IPS DF 4.7 (cell line): ENCODE results near the gene PTMA.

Source experiments
- DNase-seq: peaks from one replicate; pipeline ENCODE4 v3.0.0-alpha.2; 2013; ENCODE audit warnings: low spot score; ENCODE audit errors: extremely low read depth

The PTMA gene

DNA sequence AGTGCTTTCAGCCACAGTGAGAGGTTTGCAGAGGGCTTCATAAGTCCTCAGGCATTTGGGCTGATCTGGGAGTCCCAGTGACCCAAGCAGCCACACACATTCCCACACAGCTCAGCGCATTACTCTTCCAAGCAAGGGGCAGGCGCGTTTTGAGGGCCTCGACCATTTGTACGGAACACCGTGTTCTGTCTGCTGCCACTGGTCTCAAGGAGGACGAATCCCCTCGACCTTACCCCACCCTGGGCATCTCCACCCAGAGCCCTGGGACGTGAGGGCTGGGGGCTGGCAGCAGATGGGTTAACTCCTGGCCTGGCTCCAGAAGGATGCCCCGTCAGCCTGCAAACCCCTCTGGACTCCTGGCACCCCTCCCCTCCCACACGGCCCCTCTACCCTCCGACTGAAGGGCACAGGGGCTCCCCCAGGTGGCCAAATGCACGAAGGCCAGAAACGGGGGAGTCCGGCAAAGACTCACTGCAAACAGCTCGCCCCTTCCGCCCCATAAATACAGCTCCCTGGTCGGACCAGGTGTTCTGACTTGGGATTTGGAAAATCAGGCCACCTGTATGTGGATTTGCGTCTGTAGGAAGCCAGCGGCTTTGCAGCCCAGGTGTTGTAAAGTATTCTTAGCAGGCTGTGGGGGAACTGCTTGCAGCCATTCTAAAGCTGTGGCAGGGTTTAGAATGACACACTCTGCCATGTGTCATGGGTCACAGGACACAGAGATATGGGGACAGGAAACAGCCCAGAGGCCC is 33.6 kb upstream of the PTMA start:
- no peak for DNase-seq

DNA sequence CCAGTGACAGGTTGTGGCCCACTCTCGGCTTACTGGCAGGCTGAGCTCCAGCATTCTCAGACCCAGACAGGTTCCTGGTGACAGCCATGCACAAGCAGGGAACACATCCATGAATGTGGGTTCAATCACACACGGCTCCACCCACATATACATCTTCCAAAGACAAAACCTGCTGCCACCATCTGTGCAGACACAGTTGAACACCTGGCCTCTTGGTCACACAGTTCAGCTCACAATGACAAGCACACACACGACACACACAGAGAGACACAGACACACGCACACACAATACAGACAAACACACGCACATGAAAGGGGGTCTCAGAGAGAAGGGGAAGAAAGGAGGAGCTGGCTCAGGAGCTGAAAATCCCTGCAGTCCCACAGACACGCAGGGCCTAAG is 32.1 kb upstream of the PTMA start:
- no peak for DNase-seq

DNA sequence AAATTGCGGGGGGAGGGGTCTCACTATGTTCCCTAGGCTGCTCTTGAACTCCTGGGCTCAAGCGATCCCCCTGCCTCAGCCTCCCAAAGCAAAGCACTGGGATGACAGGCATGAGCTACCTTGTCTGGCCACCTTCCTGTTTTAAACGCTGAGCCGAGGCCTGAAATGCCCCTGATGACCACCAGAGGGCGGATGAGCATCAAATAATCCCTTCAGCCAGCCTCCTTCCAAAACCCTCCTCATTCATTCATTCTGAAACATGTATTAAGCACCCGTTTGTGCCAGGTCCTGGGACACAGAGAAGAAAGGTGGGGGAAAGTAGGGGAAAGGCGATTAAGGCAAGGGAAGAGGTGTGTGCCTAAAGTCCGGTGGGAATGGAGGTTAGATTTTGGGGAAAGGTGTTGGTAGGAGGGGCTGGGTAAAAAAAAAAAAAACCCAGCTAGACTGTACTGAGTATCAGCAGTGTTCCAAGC is 30.7 kb upstream of the PTMA start:
- no peak for DNase-seq

DNA sequence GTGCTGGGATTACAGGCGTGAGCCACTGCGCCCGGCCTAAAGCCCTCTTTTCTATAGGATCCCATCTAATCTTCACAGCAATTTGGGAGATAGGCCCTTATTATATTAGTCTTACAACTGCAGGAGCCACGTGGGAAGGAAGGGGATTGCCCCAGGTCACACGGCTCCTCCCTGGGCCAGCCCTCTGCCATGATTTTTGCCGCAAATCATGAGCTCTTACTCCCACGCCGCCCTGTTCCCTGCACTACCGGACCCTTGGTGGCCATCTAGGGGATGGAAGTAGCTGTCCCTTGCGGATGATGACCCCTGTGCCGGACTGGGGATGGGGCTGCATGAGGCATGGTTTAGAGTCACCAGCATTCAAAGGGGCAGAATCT is 28.4 kb upstream of the PTMA start:
- no peak for DNase-seq

DNA sequence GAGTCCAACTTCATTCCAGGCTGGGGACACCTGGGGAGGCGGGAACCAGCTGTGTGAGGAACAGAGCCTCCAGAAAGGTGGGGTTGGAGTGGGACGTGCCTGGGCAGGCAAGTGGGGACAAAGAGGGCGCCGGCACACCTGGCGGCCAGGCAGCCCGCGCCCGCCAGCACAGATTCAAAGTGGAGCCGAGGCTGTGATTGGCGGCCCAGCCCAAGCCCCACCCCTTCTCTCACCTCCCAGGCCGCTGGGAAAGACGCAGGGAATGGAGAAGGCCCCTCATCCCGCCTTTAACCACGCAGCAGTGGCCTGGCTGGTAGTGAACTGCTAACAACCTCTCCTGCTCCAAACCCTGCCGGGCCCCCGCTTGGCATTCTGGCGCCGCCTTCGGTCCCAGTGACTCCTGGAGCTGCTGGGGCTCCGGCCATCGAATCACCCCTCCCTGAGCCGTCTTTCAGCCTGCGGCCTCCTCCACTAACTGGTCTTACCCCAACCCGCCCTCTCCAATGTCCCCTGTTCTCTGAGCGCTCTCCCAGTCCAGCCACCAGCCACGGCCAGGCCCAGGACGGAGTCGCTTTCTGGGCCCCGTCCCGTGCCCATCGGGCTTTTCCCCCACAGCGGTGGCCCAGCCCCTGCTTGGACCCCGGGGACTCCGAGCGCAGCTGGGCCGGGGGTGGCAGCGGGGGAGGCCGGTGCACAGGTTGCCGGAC is 27.9 kb upstream of the PTMA start:
- DNase-seq = no peak

DNA sequence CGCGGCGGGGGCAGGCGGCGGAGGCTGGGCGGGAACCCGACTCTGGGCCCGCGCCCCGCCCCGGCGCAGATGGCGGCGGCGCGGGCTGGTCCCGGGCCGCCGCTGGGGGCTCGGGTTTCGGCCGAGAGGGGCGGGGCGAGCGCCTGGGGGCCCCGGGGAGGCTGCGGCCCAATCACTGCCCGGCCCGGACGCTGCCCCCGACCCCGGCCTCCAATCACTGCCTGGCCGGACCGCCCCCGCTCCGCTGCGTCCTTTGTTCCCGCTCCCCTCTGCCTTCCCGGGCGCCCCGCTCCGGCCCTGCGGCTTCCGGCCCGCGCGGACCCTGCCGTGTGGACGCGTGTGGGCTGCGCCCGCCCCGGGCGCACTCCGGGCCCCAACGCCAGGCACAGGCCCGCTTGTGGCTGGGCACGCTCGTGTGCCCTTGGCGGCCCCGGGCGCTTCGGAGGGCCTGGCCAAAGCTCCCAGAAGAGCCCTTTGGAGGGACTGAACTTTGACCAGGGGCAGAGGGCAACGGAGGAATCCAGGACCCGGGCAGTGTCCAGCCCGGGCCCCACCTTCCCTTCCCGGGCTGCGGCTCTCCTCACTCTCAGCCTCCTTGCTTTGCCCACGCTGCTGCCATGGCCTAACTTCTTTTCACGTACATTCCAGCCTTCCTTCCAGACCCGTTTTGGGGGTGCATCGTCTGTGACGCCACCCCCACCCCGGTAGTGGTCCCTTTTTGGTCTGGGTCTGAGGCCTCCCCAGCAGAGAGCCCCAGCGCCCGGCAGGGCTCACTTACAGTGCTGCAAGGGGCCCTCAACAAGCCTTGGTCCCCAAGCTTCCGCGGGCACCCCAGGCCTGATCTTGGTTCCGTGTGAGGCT is 27.1 kb upstream of the PTMA start:
- DNase-seq = no peak

DNA sequence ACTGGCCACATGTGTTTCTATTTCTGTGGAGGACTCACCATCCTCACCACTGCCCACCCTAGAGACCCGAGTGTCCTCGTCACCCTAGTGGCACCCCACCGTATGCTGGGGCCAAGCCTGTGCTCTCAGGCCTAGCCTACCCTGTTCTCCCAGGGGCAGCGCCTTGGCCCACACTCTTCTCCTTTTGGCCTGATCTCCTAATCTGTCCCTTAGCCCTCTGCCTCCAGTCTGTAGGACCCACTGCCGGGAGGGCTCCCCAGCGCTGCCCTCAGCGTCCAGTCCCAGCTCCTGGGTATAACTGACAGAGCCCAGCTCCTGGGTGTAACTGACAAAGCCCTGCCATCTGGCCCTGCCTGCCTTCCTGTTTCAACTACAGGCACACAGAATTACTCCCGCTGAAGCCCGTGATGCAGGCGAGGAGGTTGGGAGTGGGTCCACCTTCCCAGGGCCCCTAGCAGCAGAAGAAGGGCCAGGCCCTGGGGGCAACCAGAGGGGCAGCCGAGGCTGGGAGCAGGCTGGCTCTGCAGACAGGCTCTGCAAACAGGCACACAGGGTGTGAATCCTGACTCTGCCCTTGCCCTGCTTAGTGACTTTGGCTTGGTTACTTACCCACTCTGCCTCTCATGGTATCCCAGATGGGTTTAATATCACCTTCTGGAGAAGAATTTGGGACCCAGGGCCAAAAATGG is 25.6 kb upstream of the PTMA start:
- no peak for DNase-seq

DNA sequence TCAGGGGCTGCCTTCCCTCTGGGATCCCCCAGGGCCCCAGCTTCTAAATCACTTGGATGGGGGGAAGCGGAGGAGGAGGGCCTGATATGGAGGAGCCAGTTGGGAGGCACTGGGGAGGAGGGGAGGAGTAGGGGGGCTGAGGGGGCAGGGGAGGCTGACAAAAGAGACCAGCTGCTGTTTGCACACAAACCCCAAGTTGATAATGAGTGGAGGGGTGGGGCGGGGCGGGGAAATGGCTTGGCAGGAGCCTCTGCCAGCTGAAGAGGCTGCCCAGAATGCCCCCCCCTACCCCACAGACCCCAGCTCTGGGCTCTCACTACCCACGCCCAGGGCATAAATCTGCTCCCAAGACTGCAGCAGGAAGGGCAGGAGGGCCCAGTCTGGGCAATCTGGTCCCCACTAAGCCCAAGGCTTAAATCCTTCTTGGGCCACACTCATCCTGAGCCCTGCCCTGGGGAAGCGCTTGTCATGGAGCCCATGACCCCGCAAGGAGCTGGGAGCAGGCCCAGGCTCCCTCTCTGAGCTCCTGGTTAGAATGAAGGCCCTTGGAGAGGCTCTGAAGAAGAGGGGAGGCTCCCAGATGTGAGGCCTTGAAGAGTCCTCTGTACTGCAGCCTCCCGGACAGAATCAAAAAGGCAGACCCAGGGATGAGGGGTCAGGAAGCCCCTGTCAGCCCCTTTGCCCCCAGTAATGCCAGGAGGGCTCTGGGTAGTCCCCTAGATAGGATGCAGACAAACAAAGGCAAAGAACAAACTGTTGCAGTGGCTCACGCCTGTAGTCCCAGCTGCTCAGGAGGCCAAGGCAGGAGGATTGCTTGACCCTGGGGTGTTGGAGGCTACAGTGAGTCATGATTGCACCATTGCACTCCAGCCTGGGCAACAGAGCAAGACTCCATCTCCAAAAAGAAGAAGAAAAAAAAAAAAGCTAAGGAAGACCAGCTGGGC is 24.8 kb upstream of the PTMA start:
- DNase-seq = no peak

DNA sequence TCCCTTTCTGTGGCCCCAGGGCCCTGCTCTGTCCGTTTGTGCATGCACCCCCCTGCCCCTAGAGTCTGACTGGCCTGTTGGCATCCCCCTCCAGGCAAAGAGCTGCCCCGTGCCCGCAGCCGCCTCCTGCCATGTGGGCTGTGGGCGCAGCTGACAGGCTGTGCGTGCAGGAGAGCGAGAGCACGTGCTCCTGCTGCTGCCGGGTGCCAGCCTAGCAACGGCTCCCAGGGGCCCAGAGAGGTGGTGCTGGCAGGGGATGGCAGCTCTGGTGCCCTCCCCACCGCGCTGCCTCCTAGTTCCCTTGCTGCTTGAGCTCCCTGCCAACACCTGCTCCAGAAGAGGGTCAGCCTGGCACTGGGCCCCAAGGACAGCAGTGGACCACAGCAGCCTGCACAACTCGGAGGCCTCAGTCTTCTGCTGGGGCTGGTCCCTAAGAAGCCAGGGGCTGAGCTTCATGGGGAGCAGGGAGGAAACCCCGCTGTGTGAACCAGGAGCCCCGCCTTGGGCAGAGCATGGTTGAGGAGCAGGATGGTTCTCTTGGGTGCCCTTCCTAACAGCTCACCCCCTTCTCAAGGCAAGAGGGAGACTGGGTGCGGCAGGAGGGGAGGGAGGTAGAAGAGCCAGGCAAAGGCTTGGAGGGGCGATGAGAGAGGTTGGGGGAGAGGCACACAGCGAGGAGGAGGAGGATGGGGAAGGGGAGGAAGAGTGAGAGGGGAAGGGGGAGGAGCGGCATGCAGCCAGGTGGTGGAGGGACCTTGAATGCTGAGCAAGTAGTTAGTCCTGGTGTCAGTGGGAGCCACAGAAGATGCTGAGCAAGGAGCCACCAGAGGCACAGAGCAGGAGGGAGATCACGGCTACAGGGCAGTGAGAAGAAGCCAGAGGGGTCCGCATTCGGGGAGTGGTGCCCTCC is 23.8 kb upstream of the PTMA start:
- DNase-seq = no peak

DNA sequence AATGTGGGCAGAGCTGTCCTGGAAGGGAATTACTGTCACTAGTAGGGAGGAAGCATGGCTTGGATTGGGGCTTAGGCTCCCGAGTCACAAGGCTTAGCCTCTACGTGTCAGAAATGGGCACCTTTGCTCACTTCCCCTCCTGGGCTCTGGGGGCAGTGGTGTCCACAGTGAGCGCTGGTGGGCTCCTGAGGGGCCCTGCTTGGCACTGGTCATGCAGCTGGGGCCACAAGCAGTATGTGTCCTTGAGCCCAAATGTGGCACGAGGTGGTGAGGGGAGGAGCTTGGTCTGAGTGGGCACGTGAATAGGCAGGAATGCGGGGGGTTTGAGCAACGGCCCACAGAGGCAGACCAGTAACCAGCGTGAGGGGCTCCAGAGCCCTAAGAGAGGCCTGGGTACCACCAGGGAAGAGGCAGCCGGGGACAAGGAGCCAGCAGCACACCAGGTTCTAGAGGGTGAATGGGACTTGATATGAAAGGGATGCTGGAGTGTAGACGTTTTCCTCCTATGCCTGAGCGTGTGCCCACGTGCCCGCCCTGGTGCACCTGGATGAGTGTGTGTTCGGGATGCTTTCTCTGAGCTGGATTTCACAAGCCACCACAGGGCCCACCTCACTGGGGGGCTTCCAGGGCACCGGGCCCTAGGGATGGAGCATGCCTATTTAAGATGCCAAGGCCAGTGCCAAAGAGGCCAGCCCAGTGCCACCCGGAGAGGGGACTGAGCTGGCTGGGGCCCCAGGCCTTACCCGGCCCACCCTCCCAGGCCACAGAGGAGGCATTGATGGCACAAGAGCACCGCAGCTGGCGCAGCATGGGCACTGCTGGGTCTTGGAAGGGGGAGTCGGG is 22.8 kb upstream of the PTMA start:
- no peak for DNase-seq

DNA sequence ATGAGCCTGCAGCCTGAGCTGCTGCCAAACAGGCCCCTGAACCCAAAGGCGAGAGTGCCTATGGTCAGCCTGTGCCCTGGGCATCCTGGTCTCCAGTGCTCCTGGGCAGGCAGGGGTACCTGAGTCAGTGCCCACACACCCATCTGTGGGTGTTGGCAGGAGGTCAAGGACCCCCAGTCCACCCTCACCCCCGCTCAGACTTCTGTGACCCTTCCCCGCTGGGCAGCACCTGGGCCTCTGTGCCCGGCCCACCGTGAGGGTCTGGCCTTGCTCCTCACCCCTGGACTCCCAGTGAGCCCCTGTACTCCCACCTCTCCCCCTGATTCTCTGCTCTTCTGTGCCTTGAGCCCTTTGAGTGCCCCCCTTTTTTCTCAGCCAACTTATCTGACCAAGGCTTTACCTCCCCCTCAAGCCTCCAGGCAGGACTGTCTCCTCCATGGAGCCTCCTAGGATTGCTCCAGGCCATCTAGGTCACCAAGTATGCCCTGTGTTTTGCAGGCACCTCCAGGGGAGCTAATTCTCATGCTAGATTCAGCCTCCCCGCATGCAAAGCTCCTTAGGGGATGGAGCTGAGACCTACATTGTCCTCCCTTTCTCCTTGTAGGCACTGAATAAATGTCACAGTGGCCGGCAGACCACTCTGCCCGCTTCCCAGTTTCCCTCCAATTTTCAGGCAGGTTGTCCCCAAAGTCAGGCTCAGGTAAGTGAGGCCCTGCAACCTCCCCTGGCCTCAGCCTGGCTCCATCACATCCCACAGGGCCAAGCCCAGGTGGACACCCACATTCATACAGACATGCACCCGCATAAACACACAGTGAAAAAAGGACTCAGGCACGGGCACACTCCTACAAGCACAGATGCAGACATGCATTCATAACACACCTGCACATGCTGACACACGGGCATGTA is 21.9 kb upstream of the PTMA start:
- DNase-seq = no peak

DNA sequence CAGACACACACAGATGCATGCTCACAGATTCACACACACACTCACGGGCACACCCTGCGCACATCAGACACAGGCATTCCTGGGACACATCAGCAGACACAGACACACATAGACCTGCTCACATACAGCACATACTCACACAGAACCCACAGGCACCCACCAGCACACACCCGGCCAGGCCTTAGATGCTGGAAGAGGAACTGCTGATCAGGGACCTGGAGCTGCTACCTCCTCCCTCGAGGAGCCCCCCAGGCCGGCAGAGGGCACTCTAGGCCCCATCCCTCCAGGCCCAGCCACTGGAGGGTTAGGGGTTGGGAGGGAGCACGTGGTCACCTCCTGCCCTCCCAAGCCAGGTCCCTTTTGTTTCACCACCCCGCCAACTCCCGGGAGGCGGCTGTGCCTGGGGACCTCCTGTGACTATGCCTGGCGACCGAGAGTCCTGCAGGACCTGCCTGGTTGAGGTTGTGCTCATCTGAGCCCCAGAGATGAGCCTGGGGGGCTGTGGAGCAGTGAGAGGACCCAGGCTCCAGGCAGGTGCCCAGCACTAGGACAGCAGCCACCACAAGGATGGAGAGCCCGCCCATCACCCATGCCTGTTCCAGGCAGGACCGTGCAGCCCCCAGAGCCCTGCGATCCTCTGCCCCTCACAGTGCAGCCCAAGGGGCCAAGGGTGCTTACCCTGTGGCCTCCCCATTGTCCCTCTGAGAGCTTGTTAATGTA is 21.0 kb upstream of the PTMA start:
- no peak for DNase-seq

DNA sequence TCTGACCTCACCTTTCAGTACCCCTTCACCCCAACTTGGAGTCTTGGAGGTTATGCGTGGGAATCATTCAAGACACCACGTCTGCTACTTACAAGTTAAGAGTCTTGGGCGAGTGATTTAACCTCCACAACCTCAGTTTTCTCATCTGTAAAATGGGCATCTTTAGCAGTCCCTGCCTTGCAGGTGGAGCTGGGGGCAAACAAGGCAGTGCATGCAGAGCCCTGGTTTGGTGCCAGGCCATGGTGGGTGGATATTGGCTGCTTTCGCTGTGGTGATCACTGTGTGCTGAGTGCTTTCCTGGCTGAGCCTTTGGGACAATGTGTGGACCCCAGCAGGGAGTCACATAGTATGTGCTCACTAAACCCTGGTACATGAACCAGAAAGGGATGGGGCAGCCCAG is 20.4 kb upstream of the PTMA start:
- no peak for DNase-seq

DNA sequence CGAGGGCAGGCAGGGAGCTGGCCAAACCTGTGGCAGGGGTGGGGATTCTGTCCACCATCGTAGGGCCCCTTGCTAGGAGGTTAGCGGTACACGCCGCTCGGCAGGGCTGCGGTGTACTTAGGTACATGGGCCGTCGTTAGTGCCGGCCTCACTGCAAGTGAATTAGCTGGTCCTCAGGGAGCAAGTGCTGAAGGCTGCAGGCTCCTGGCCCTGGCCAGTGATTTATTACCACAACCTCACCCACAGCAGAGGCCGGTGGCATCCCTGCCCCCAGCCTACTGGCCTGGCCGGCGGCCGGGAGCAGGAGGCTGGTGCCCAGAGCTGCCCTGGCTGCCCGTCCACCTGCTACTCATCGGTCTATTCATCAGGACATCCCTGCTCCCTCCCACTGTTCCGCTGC is 19.6 kb upstream of the PTMA start:
- no peak for DNase-seq

DNA sequence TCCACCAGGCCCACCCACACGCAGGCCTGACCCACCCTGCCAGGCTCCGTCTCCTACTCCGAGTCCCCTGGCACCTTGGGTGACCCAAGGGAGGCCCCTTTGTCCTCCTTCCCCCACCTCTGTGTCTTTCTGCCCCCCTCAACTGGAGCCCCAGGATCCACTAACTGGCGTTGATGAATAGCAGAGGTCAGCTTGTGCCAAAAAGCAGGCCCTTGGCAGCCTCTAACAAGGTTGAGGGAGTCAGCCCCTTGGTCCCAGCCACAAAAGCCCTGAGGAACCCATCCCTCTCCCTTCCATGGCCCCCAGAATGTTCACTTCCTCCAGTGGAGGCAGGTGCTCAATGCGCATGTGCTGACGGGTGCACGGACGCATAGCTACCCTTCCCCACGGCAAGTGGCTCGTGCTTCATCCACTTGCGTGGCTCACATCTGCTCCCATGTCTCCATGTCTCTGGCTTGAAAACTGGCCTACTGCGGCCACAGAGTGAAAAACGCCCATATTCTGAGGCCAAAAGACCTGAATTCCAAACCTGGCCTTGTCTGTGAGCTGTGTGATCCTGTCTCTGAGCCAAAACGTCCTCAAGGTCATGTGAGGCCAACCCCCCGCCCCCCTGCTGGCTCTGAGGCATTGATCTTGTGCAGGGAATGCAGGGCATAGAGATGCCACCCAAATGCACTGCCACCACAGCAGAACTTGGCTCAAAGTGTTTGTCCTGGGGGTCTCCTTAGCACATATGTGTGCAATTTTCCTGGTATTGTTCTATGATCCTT is 19.0 kb upstream of the PTMA start:
- no peak for DNase-seq

DNA sequence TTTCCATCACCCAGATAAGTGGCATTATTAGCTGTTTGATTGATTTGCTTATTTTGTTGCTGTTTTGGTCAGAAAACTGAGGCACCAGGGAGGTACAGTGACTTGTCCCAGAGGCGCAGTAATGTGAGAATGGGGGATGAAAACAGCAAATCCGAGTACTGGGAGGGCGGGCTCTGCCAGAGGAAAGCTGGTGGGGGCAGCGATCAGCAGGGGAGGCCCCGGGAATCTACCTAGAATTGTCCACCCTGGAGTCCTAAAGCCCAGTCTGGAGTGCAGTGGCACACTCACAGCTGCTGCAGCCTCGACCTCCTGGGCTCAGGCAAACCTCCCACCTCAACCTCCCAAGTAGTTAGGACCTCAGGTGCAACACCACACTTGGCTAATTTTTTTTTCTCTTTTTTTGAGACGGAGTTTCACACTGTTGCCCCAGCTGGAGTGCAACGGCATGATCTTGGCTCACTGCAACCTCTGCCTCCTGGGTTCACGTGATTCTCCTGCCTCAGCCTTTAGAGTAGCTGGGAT is 17.0 kb upstream of the PTMA start:
- no peak for DNase-seq
